MG63 (cell line): Measurements from ENCODE around the gene TMEM271. TPM values are rescaled to one million over a fixed set of nuclear protein-coding genes. Genes with fewer than 3 reads are reported as not detected.

ENCODE experiments used
- DNase-seq: peaks from one replicate; pipeline ENCODE4 v3.0.0-alpha.2; 2020
- H3K27me3 ChIP-seq: fragments of 250-450 bp; sonication (Bioruptor Pico); 2 replicates; pipeline ENCODE4 v1.5.1; 2020; ENCODE audit warnings: mild to moderate bottlenecking, moderate library complexity
- H3K36me3 ChIP-seq: fragments of 250-450 bp; sonication (Bioruptor Pico); 2 replicates; pipeline ENCODE4 v1.5.1; 2020; ENCODE audit warnings: mild to moderate bottlenecking, moderate library complexity
- H3K4me3 ChIP-seq: fragments of 250-450 bp; sonication (Bioruptor Pico); 2 replicates; pipeline ENCODE4 v1.5.1; 2020; ENCODE audit warnings: mild to moderate bottlenecking, moderate library complexity
- H3K9me3 ChIP-seq: fragments of 250-450 bp; sonication (Bioruptor Pico); 2 replicates; pipeline ENCODE4 v1.5.1; 2020; ENCODE audit warnings: mild to moderate bottlenecking, moderate library complexity
- total RNA-seq: library from RNA; depleted of rRNA; stranded (reverse); fragments of >200 nt; shearing (Covaris generic); gene quantifications from 2 replicates; pipeline ENCODE4 v1.2.3, GENCODE V29; 2014; ENCODE audit warnings: low replicate concordance; rRNA removed

TMEM271 gene
- total RNA-seq, 1 experiment from 2014 or later: not detected

GRCh38 chr4:533318-534100 lies 42.6 kb downstream of the TMEM271 start:
- H3K9me3 ChIP-seq: no peaks in the 10 kb centered on the region
- H3K4me3 ChIP-seq: no peak overlapping the region
- no peaks in the 10 kb centered on the region for H3K36me3 ChIP-seq
- no peak for DNase-seq
- H3K27me3 ChIP-seq: no peaks in the 10 kb centered on the region

DNA sequence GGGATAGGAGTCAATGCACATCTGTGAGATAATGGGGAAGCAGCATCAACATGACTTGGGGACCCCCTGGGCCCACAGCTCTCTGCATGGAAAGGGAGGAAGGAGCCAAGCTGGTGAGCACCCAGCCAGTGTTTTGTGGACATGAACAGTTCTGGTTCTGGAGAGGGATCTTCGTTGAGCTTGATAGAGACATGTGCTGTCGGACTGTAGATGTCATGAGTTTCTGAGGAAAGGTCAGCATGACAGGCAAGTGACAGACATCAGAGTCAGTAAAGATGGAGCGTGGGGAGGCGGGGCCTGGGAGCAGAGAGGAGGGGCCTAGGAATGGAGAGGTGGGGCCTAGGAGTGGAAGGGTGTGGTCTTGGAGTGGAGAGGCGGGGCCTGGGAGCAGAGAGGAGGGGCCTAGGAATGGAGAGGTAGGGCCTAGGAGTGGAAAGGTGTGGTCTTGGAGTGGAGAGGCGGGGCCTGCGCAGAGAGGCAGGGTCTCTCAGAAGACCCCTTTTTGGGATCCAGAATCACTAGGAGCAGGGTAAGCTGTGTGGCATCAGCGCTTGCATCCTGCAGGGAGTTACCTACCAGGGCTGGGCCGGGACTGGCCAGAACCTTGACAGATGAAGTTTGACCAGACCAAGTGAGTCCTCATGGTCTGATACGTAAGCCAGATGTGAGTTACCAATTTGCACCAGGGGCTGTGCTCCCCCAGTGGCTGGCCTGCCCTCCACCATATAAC lies 43.3 kb downstream of the TMEM271 start:
- H3K27me3 ChIP-seq: no peaks in the 10 kb centered on the region
- DNase-seq: no peak
- H3K36me3 ChIP-seq: no peaks in the 10 kb centered on the region
- H3K9me3 ChIP-seq: no peaks in the 10 kb centered on the region
- H3K4me3 ChIP-seq: no peak overlapping the region

- H3K36me3 ChIP-seq: no peaks in the 10 kb centered on the region
- no peaks in the 10 kb centered on the region for H3K9me3 ChIP-seq
- DNase-seq: no peak
- H3K27me3 ChIP-seq: no peaks in the 10 kb centered on the region
- H3K4me3 ChIP-seq: no peak overlapping the region
These were observed 44.2 kb downstream of the TMEM271 start for GRCh38 chr4:531721-532565.

- Histone ChIP-seq H3K4me3 (no peak overlapping the region), H3K36me3 (no peaks in the 10 kb centered on the region), H3K27me3 (no peaks in the 10 kb centered on the region), H3K9me3 (no peaks in the 10 kb centered on the region)
- DNase-seq: no peak
These were observed 45.0 kb downstream of the TMEM271 start for GRCh38 chr4:531076-531475.

GRCh38 chr4:530017-530781 lies 45.9 kb downstream of the TMEM271 start:
- Histone ChIP-seq H3K36me3 (no peaks in the 10 kb centered on the region), H3K27me3 (no peaks in the 10 kb centered on the region), H3K4me3 (no peak overlapping the region), H3K9me3 (no peaks in the 10 kb centered on the region)
- DNase-seq: no peak

DNA sequence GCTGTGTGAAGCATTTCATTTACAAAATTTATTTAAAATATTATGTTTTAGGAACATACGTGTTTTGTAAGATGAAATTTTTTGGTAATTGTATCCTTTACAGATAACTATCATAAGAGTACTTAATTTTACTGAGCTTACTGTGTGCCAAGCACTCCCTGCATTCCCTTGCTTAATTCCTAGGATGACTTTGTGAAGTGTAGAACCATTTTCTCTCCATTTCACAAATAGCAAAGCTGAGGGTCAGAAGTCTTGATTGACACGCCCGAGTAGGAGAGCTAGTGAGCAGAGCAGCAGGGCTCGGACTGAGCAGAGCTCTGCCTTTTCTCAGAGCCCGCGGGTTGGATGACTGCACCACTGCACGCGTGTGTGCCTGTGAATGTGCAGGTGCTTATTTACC lies 46.5 kb downstream of the TMEM271 start:
- H3K36me3 ChIP-seq: no peaks in the 10 kb centered on the region
- no peak for DNase-seq
- H3K9me3 ChIP-seq: no peaks in the 10 kb centered on the region
- no peak overlapping the region for H3K4me3 ChIP-seq
- H3K27me3 ChIP-seq: no peaks in the 10 kb centered on the region

- DNase-seq: no peak
- H3K9me3 ChIP-seq: no peaks in the 10 kb centered on the region
- no peak overlapping the region for H3K4me3 ChIP-seq
- no peaks in the 10 kb centered on the region for H3K36me3 ChIP-seq
- no peaks in the 10 kb centered on the region for H3K27me3 ChIP-seq
These were observed 47.3 kb downstream of the TMEM271 start for GRCh38 chr4:528835-529234.

- Histone ChIP-seq H3K4me3 (no peak overlapping the region), H3K36me3 (no peaks in the 10 kb centered on the region), H3K9me3 (no peaks in the 10 kb centered on the region), H3K27me3 (no peaks in the 10 kb centered on the region)
- no peak for DNase-seq
These were observed 47.8 kb downstream of the TMEM271 start for GRCh38 chr4:528296-528695.

DNA sequence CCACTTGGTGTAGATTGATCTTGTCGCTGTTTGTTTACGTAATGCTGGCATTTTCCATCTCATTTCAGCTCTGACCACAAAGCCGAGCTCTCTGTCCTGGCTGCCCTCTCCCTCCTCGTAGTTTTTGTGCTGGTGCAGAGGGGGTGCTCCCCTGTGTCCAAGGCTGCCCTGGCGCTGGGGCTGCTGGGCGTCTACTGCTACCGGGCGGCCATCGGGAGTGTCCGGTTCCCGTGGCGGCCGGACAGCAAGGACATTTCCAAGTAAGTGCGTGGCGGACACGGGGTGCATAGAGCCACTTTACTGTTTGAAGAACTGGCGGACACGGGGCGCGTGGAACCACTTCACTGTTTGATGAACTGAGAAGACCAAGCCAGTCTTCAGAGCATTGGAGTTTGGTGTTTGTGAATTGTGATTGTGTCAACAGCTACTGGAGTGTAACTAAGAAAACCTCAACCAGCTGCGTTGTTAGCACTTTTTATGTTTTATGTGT lies 49.1 kb downstream of the TMEM271 start:
- Histone ChIP-seq H3K27me3 (no peaks in the 10 kb centered on the region), H3K9me3 (no peaks in the 10 kb centered on the region), H3K36me3 (no peaks in the 10 kb centered on the region), H3K4me3 (no peak overlapping the region)
- no peak for DNase-seq

DNA sequence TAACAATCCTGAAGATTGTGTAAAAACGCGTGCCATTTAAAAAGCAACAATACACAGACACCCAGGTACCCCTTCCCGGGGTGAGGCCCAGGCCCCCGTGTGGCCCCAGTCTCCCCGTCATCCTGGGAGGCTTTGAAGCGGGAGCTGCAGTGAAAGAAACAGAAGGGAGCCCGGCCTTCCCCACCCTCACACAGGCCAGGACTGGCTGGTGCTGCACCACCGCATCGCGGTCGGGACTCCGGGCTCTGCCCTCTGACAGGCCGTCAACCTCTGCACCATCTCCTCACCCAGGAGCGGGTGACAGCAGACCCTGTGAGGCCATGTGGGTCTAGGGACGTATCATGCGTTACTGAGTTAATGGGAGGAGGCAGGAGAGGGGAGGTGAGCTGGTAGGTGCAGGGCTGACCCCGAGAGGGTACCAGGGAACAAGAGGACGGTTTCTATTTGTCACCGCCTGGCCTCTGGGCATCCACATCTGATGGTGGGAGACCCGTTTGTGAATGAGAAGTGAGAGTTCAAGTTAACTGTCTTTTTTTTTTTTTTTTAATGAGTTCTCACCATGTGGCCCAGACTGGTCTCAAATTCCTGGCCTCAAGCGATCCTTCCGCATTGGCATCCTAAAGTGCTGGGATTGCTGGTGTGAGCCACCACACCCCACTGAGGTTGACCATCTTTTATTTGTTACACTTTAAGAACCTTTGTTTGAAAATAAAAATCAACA lies 49.7 kb downstream of the TMEM271 start:
- Histone ChIP-seq H3K36me3 (no peaks in the 10 kb centered on the region), H3K27me3 (no peaks in the 10 kb centered on the region), H3K9me3 (no peaks in the 10 kb centered on the region), H3K4me3 (no peak overlapping the region)
- DNase-seq: no peak

GRCh38 chr4:525660-526059 lies 50.4 kb downstream of the TMEM271 start:
- no peaks in the 10 kb centered on the region for H3K9me3 ChIP-seq
- H3K36me3 ChIP-seq: no peaks in the 10 kb centered on the region
- H3K27me3 ChIP-seq: no peaks in the 10 kb centered on the region
- no peak for DNase-seq
- H3K4me3 ChIP-seq: no peak overlapping the region

DNA sequence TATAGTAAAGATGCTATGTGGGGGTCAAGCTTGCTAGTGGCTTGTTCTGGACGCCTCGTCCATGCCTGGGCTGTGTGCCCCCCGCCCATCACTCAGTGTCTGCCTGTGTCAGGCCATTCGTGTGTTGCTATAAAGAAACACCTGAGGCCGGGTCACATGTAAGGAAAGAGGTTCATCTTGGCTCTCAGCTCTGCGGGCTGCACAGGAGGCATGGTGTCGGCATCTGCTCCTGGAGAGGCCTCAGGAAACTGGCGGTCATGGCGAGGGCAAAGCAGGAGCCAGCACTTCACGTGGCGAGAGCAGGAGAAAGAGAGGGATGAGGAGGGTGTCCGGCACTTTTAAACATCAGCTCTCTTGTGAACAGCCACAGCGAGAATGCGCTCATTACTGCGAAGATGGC lies 51.9 kb downstream of the TMEM271 start:
- DNase-seq: no peak
- H3K4me3 ChIP-seq: no peak overlapping the region
- H3K36me3 ChIP-seq: no peaks in the 10 kb centered on the region
- no peaks in the 10 kb centered on the region for H3K9me3 ChIP-seq
- no peaks in the 10 kb centered on the region for H3K27me3 ChIP-seq

Other genes with a start within 250 kb of the TMEM271 start
- 0.22 and 0.79 TPM in 2 replicates for gene ZNF141, start 238.5 kb downstream of the TMEM271 start, total RNA-seq
- gene ZNF721, start 77.1 kb downstream of the TMEM271 start, total RNA-seq: 1.6 and 4.8 TPM in 2 replicates
- 13.2 and 25.4 TPM in 2 replicates for gene PIGG, start 77.1 kb downstream of the TMEM271 start, total RNA-seq
- gene PDE6B, start 49.3 kb upstream of the TMEM271 start, total RNA-seq: 0.10 TPM in 1 of 2 replicates, not detected in the other
- 183 TPM in 1 of 2 replicates, not detected in the other for gene ATP5ME, start 98.0 kb upstream of the TMEM271 start, total RNA-seq
- 1.2 TPM in 1 of 2 replicates, not detected in the other for gene MYL5, start 98.2 kb upstream of the TMEM271 start, total RNA-seq
- gene SLC49A3, start 112.9 kb upstream of the TMEM271 start, total RNA-seq: 0.49 TPM in 1 of 2 replicates, not detected in the other
- gene PCGF3, start 129.5 kb upstream of the TMEM271 start, total RNA-seq: 9.9 and 25.5 TPM in 2 replicates
- gene CPLX1, start 249.8 kb upstream of the TMEM271 start, total RNA-seq: not detected in 2 replicates